AG10803 (cell line): ENCODE measurements around the gene ANKS1A.

Source experiments
- DNase-seq: peaks from one replicate; pipeline ENCODE4 v3.0.0; 2010; ENCODE audit warnings: low read depth
- H3K4me3 ChIP-seq: 2 replicates; pipeline ENCODE4 v1.5.1; 2011; ENCODE audit warnings: mild to moderate bottlenecking, low read length, control low read depth
- TF ChIP-seq, protein P1 (sequence below): conservative IDR thresholded peaks from 2 replicates; pipeline ENCODE4 v1.5.1; 2011; ENCODE audit warnings: mild to moderate bottlenecking, low read length, control low read depth, inconsistent platforms

The ANKS1A gene

DNA sequence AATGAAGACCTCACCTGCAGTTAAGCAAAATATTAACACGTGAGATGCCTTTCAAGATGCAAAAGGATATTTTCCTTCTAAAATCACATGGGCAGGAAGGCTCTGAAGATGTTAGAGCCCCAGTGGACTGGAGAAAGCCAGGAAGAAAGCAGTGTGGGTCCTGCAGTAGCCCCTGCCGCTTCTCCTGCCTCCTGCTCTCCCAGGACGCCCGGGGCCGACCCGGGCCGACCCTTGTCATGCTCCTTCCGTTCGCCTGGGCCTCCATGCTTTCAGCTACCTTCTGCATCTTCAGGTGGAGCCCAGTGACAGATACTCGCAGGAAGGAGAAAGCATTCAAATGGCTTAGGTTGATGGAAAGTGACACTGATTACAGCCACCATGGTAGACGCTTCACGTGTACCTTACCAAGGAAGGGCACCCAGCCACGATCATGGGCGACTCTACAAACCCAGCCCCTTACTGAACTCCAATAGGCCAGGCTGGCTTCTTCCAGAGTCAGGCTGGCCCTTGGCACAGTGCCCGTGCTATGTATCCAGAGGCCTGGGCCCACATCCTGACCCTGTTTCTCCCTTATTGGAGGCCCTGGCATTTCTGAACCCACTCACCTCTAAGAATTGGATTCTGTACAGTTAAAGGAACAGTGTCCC lies 183.1 kb downstream of the ANKS1A start:
- DNase-seq, result no peak
- TF ChIP-seq, protein P1, sequence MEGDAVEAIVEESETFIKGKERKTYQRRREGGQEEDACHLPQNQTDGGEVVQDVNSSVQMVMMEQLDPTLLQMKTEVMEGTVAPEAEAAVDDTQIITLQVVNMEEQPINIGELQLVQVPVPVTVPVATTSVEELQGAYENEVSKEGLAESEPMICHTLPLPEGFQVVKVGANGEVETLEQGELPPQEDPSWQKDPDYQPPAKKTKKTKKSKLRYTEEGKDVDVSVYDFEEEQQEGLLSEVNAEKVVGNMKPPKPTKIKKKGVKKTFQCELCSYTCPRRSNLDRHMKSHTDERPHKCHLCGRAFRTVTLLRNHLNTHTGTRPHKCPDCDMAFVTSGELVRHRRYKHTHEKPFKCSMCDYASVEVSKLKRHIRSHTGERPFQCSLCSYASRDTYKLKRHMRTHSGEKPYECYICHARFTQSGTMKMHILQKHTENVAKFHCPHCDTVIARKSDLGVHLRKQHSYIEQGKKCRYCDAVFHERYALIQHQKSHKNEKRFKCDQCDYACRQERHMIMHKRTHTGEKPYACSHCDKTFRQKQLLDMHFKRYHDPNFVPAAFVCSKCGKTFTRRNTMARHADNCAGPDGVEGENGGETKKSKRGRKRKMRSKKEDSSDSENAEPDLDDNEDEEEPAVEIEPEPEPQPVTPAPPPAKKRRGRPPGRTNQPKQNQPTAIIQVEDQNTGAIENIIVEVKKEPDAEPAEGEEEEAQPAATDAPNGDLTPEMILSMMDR, result no peak
- no peak overlapping the region for H3K4me3 ChIP-seq

DNA sequence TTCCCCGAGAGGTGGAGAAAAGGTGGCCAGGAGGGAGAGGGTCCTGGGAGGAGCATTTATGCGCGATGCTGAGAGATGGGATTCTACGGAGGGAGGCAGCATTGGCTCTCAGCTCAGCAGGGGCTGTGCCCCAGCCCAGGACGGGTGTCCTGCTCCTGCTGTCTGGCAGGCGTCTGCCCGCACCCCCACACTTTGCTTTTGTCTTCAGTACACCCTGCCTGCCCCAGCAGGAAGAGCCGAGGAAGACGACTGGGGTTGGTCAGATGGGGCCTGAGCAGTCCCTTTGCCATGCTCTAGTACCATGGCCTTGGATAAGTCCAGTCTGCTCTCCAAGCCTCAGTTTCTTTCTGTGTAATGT lies 183.6 kb downstream of the ANKS1A start:
- no peak overlapping the region for H3K4me3 ChIP-seq
- TF ChIP-seq, protein P1, result no peak
- DNase-seq, result no peak

DNA sequence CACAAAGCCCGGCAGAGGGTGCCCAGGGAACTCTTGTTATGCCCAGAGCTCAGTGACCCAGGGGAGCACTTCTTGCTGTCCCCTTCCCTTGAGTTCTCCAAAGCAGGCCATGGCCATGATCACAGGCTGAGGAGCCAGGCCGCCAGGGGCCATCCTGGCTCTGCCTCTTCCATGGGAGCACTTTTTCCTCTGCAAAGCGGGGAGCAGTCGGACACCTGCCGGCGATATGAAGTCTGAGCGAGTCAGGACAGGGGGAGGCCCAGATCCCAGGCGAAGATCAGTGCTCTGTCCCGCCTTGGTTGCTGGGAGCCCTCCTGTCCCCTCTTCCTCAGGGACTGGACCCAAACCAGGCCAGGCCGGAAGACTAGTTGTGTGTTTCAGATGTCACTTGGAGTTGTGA lies 184.2 kb downstream of the ANKS1A start:
- no peak for DNase-seq
- TF ChIP-seq, protein P1, result no peak
- H3K4me3 ChIP-seq, result no peak overlapping the region

DNA sequence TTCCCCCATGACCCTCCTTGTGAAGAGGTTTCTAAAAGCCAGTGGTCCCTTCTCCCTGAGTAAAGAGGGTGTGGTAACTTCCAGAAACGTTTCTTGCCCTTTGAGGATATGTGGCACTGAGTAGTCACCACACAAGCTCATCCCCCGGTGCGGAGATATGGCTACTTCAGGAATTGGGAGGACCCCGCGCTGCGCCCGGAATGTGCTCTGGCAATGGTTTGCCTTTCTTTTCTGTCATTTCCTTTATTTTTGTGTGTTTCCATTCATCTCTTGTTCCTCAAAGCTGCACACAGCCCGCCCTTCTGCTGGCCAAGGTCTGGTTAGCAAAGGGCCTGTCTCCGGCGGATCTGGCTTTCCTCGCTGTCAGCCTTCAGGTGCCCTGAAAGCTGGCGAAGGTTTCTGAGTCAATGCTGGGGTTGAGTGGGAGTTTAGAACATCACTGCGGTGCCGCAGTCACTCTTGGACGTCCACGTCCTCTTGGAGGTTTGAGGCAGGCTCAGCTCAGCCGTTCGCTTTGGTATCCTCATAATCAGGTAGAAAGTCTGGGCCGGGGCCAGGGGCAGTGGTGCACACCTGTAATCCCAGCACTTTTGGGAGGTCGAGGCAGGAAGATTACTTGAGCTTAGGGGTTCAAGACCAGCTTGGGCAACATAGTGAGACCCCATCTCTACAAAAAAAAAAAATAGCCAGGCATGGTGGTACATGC lies 184.9 kb downstream of the ANKS1A start:
- no peak overlapping the region for H3K4me3 ChIP-seq
- TF ChIP-seq, protein P1, result no peak
- no peak for DNase-seq

DNA sequence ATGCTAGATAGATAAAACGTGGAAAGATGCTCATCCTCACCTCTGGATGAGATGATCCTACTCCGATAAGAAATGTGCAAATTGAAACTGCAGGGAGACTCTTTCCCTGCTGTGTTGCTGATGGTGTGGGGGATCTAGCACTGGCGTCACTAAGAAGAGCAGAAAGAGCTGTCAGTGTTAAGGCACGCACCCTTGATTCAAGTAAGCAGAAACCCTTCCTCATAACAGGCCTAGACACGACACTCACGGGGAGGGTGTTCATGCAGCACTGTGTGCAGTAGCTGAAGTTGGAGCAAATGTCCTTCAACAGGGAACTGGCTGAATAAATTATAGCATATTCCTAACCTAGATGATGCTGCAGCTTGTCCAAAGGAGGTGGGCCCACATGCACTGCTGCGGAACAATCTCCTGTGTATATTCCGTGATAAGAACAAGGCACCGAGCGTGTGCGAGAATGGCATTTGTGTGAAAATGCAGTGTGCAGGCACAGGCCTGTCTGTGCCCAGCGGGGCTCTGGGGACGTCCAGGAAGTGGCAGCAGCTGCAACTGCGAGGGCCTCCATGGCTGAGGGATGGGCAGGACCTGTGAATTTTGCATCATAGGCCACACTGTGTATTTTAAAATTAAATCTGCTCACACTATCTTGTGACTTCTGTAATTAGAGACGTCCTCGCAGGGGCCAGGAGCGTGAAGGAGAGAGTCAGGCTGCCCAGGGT lies 188.1 kb downstream of the ANKS1A start:
- no peak overlapping the region for H3K4me3 ChIP-seq
- TF ChIP-seq, protein P1, result no peak
- DNase-seq, result no peak

DNA sequence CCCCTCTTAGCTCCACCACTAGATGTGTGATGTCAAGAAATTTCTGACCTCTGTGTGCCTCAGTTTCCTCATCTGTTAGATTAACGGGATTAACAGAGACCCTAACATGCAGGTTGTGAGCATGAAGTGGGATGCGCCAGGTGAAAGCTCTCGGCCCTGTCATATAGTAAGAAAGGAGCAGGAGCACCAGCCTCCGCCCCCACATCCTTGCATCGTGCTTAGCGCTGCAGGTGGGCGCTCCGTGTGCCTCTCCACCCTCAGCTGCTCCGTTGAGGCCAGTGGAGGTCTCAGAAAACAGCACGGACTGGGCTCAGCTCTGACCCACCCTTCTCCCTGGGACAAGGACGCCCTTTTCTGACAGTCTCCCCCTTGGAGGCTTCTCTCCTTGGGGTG lies 188.7 kb downstream of the ANKS1A start:
- TF ChIP-seq, protein P1, result no peak
- DNase-seq, result no peak
- no peak overlapping the region for H3K4me3 ChIP-seq
